HepG2 (cell line): ENCODE results near the gene IGF2BP3. TPM values are rescaled to one million over a fixed set of nuclear protein-coding genes. Genes with fewer than 3 reads are reported as not detected.

Experiments used
- ATAC-seq: fragments of 200-7000 bp; cut with Tn5 transposase; 3 replicates; pipeline ENCODE4 v1.9.1; 2020; ENCODE audit warnings: mild to moderate bottlenecking, moderate library complexity
- BruUV-seq: library from RNA; stranded (reverse); fragments of 400-500 nt; replicated peaks from 2 replicates; lab custom pipeline; 2021; lab: Mats Ljungman, UMichigan
- CTCF ChIA-PET: fragments of 300-600 bp; formaldehyde crosslinking; extraction: SDS; loops from one replicate; lab custom pipeline; 2021; ENCODE audit warnings: low total read pairs, inconsistent platforms, low intra/inter-chr PET ratio; lab: Yijun Ruan, JAX
- POLR2A ChIA-PET: fragments of 350-600 bp; sonication (Branson Sonifier 250); formaldehyde crosslinking; loops from one replicate; lab custom pipeline; 2020; ENCODE audit warnings: antibody characterized with exemption, inconsistent platforms; lab: Yijun Ruan, JAX
- DNase-seq: peaks from one replicate; pipeline ENCODE4 v3.0.0-alpha.2; 2015; ENCODE audit warnings: low spot score
- FAIRE-seq: peaks from 3 replicates; lab custom pipeline; 2011; peaks lifted over from hg19 to GRCh38; lab: Jason Lieb, UNC
- H2AFZ ChIP-seq: one replicate; pipeline ENCODE4 v1.6.1; 2011; ENCODE audit warnings: low read length, inconsistent platforms
- H3K27ac ChIP-seq: fragments of 300-600 bp; 3 replicates; pipeline ENCODE4 v1.8.0; 2011; ENCODE audit warnings: mixed run types, mild to moderate bottlenecking, mixed read lengths, low read length, inconsistent platforms; ENCODE audit not compliant: insufficient read depth; ENCODE audit errors: extremely low read length
- H3K27me3 ChIP-seq, 2 experiments: fragments of 200-600 bp in 1 of 2; 2 replicates in 1 of 2; 3 replicates in 1 of 2; pipeline versions ENCODE4 v1.6.0 to v1.8.0; 2011; ENCODE audit warnings: low read length in 2 of 2, mild to moderate bottlenecking in 2 of 2, moderate library complexity in 2 of 2, inconsistent platforms in 1 of 2; ENCODE audit not compliant: insufficient read depth in 2 of 2, control insufficient read depth in 1 of 2
- H3K36me3 ChIP-seq, 2 experiments: fragments of 200-600 bp in 1 of 2; replicated peaks in 1 of 2; 2 replicates in 1 of 2; 3 replicates in 1 of 2; pipeline versions ENCODE4 v1.5.1 to v1.8.0; 2011; ENCODE audit warnings: low read length in 2 of 2, inconsistent platforms in 1 of 2; ENCODE audit not compliant: insufficient read depth in 2 of 2, control insufficient read depth in 1 of 2
- H3K4me1 ChIP-seq: 2 replicates; pipeline ENCODE4 v1.5.1; 2012; ENCODE audit warnings: low read length, inconsistent platforms; ENCODE audit not compliant: insufficient read depth
- H3K4me2 ChIP-seq: 2 replicates; pipeline ENCODE4 v1.6.0; 2011; ENCODE audit warnings: low read depth, low read length, inconsistent platforms
- H3K4me3 ChIP-seq, 3 experiments: fragments of 200-600 bp in 1 of 3; sonication (generic), shearing (Covaris generic) in 1 of 3; replicated peaks in 1 of 3; 2 replicates each; pipeline ENCODE4 v1.5.1; 2011 to 2016; ENCODE audit warnings: low read length in 3 of 3, inconsistent platforms in 2 of 3, low read depth in 2 of 3, mild to moderate bottlenecking in 2 of 3, control low read depth in 1 of 3, mixed read lengths in 1 of 3; ENCODE audit not compliant: insufficient read depth in 1 of 3
- H3K79me2 ChIP-seq: one replicate; pipeline ENCODE4 v1.6.1; 2011; ENCODE audit warnings: low read length, inconsistent platforms; ENCODE audit not compliant: insufficient read depth
- H3K9ac ChIP-seq: 2 replicates; pipeline ENCODE4 v1.6.0; 2011; ENCODE audit warnings: mild to moderate bottlenecking, low read depth, low read length, inconsistent platforms; ENCODE audit not compliant: insufficient read depth
- H3K9me3 ChIP-seq: 2 replicates; pipeline ENCODE4 v1.5.1; 2012; ENCODE audit warnings: mild to moderate bottlenecking, low read length
- H4K20me1 ChIP-seq: 2 replicates; pipeline ENCODE4 v1.6.0; 2011; ENCODE audit warnings: inconsistent platforms, mild to moderate bottlenecking, low read length, moderate library complexity; ENCODE audit not compliant: insufficient read depth
- FOXJ3 ChIP-seq: sonication (generic); formaldehyde crosslinking; IDR thresholded peaks from 2 replicates; pipeline ENCODE4 v1.4.0; 2020; ENCODE audit warnings: missing genetic modification reagents, mild to moderate bottlenecking, borderline replicate concordance
- RBM22 ChIP-seq: fragments of 200-400 bp; formaldehyde crosslinking; optimal IDR thresholded peaks from 2 replicates; pipeline ENCODE3; 2017; ENCODE audit warnings: mild to moderate bottlenecking, low read length, moderate library complexity
- ZNF317 ChIP-seq: sonication (generic); formaldehyde crosslinking; IDR thresholded peaks from 2 replicates; pipeline ENCODE4 v1.5.0; 2020; ENCODE audit warnings: mild to moderate bottlenecking, missing genetic modification reagents
- ZSCAN21 ChIP-seq: sonication (generic); formaldehyde crosslinking; IDR thresholded peaks from 2 replicates; pipeline ENCODE4 v1.8.0; 2022; ENCODE audit warnings: mild to moderate bottlenecking, missing genetic modification reagents, moderate library complexity, borderline replicate concordance
- WGBS: methylation state at CpG from one replicate; pipeline ENCODE4 v1.1.6; 2017; ENCODE audit warnings: low lambda C conversion rate; 5-methylcytosine and 5-hydroxymethylcytosine counted together
- in situ Hi-C: cut with HindIII; loops from 2 replicates; pipeline ENCODE4 v1.10.0; 2017; ENCODE audit warnings: low pct_unique_long_range_greater_than_20kb; ENCODE audit not compliant: extremely low pct_ligation_motif_present
- intact Hi-C: fragments of 100-400 bp; cut with micrococcal nuclease; formaldehyde crosslinking; loops from one replicate; pipeline ENCODE4 v1.10.0; 2022; ENCODE audit not compliant: unreplicated experiment
- polyA plus RNA-seq, 8 experiments: library from polyadenylated mRNA; depleted of rRNA in 3 of 8; stranded (reverse) in 7 of 8; unstranded in 1 of 8; fragments of >200 nt; fragmentation: Illumina TruSeq in 4 of 8; extraction: Trizol in 4 of 8; gene quantifications; 2 replicates each; pipeline versions ENCODE4 v1.2.1 to v1.2.3, GENCODE V29; 2011 to 2016; ENCODE audit warnings: low read depth in 4 of 8, missing spikeins in 1 of 8, mixed read lengths in 1 of 8; ENCODE audit not compliant: insufficient read depth in 1 of 8
- total RNA-seq, 5 experiments: library from RNA; depleted of rRNA; stranded (reverse); fragments of >200 nt; fragmentation: Illumina TruSeq; extraction: Trizol; gene quantifications; 2 replicates each; pipeline ENCODE4 v1.2.3, GENCODE V29; 2016; ENCODE audit warnings: low read depth in 1 of 5
- TF ChIP-seq, protein P1 (sequence below): sonication (generic); formaldehyde crosslinking; IDR thresholded peaks from 2 replicates; pipeline ENCODE4 v1.5.0; 2020; ENCODE audit warnings: mild to moderate bottlenecking, missing genetic modification reagents, borderline replicate concordance
- TF ChIP-seq, protein P2 (sequence below): sonication (generic); formaldehyde crosslinking; IDR thresholded peaks from 2 replicates; pipeline ENCODE4 v1.8.1; 2023; ENCODE audit warnings: mild to moderate bottlenecking, missing genetic modification reagents

Gene IGF2BP3
- total and polyA plus RNA-seq, 2 of the 13 experiments (the other 11 are each of a cell fraction or from before 2014, with no cell fraction given): 37.7 to 39.5 TPM

DNA sequence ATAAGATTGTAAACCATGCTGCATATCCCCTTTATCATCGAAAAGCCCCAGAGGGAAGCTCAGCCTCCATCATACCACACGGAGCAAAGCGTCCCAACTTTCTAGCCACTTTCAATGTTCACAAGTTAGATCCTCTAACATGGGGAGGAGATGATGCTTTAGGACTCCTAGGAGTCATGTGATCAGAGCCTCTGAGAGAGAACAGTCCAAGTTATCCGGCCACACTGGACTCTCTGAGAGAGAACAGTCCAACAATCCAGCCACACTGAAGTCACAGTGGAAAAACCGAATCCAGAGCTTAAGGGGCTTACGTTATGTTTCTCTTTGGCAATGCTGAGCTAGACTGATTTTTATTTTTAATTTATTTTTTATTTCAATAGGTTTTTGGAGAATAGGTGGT, 98.6 kb downstream of the IGF2BP3 start (continued):
- TF ChIP-seq, protein P1, sequence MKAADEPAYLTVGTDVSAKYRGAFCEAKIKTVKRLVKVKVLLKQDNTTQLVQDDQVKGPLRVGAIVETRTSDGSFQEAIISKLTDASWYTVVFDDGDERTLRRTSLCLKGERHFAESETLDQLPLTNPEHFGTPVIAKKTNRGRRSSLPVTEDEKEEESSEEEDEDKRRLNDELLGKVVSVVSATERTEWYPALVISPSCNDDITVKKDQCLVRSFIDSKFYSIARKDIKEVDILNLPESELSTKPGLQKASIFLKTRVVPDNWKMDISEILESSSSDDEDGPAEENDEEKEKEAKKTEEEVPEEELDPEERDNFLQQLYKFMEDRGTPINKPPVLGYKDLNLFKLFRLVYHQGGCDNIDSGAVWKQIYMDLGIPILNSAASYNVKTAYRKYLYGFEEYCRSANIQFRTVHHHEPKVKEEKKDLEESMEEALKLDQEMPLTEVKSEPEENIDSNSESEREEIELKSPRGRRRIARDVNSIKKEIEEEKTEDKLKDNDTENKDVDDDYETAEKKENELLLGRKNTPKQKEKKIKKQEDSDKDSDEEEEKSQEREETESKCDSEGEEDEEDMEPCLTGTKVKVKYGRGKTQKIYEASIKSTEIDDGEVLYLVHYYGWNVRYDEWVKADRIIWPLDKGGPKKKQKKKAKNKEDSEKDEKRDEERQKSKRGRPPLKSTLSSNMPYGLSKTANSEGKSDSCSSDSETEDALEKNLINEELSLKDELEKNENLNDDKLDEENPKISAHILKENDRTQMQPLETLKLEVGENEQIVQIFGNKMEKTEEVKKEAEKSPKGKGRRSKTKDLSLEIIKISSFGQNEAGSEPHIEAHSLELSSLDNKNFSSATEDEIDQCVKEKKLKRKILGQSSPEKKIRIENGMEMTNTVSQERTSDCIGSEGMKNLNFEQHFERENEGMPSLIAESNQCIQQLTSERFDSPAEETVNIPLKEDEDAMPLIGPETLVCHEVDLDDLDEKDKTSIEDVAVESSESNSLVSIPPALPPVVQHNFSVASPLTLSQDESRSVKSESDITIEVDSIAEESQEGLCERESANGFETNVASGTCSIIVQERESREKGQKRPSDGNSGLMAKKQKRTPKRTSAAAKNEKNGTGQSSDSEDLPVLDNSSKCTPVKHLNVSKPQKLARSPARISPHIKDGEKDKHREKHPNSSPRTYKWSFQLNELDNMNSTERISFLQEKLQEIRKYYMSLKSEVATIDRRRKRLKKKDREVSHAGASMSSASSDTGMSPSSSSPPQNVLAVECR (CRISPR knock-in tag): no peak

DNA sequence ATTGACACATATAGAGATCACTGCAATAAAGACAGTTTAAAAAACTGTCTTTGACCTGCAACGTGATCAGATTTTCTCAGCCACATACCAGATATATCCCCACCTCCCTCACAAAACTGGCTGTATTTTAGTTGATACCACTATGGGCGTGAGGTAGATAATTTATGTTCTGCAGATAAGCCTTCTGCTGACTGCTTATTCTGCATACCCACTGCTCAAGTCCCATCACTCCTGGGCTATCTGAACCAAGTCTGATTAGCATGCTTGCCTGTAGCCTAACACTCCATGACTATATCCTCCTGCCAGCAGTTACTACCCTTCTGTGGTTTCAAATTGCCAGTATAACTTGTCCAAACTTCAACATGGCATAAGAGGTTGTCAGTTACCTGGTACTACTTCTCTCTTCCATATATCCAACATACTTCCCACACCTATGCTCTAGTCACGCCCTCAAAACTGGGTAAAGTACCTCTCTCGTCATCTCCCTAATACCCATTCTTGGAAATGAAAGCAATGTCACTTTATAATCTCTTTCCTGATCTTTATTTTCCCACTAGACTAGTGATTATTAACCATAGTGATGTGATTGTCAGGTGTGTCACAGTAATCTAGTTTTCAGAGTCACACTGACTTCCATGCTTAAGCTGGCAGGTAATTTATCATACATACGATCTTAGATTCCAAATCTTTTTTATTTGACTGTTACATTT, 100.4 kb downstream of the IGF2BP3 start:
- no peak for FAIRE-seq
- WGBS: 96% methylated on average over 5 of the region's 5 CpGs
- Histone ChIP-seq H3K4me2 (no peak overlapping the region), H3K27ac (no peak overlapping the region), H3K27me3 (no peaks in the 10 kb centered on the region), H2AFZ (no peak overlapping the region), H3K36me3 (peaks cover 3 to 34% of the 10 kb centered on the region in 2 experiments; a peak in 4 of 5 replicates), H3K9ac (no peak overlapping the region), H4K20me1 (no peaks in the 10 kb centered on the region; the same call in 1 of the 2 replicates), H3K9me3 (no peaks in the 10 kb centered on the region), H3K4me1 (peaks cover 11% of the 10 kb centered on the region; the same call in 1 of the 2 replicates), H3K79me2 (peaks cover 45% of the 10 kb centered on the region), H3K4me3 (no peak overlapping the region)
- TF ChIP-seq ZNF317 (CRISPR knock-in tag) (no peak), RBM22 (peak; percentile 49), ZSCAN21 (CRISPR knock-in tag) (no peak), FOXJ3 (CRISPR knock-in tag) (no peak)
- TF ChIP-seq, protein P2, sequence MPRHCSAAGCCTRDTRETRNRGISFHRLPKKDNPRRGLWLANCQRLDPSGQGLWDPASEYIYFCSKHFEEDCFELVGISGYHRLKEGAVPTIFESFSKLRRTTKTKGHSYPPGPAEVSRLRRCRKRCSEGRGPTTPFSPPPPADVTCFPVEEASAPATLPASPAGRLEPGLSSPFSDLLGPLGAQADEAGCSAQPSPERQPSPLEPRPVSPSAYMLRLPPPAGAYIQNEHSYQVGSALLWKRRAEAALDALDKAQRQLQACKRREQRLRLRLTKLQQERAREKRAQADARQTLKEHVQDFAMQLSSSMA: no peak
- in situ Hi-C loops (no loop called here), intact Hi-C loops (no loop called here)
- CTCF ChIA-PET: no interaction called here
- no peak for DNase-seq
- BruUV-seq: no TSS peak
- POLR2A ChIA-PET: interaction anchor here (1.3 kb wide), 1 partner anchor 12 kb away, joined by 3 read pairs; no protein-coding TSS in a partner anchor
- ATAC-seq: no peak
